ENCODE measurements around the gene VILL.

- TF ChIP-seq, protein P1, sequence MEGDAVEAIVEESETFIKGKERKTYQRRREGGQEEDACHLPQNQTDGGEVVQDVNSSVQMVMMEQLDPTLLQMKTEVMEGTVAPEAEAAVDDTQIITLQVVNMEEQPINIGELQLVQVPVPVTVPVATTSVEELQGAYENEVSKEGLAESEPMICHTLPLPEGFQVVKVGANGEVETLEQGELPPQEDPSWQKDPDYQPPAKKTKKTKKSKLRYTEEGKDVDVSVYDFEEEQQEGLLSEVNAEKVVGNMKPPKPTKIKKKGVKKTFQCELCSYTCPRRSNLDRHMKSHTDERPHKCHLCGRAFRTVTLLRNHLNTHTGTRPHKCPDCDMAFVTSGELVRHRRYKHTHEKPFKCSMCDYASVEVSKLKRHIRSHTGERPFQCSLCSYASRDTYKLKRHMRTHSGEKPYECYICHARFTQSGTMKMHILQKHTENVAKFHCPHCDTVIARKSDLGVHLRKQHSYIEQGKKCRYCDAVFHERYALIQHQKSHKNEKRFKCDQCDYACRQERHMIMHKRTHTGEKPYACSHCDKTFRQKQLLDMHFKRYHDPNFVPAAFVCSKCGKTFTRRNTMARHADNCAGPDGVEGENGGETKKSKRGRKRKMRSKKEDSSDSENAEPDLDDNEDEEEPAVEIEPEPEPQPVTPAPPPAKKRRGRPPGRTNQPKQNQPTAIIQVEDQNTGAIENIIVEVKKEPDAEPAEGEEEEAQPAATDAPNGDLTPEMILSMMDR (conservative IDR thresholded peaks at IDR 0.05 in 1 of 2, IDR thresholded peaks at IDR 0.05 in 1 of 2; ENCODE audit: extremely low read depth in 1 of 2, insufficient read depth in 1 of 2, low read depth in 1 of 2, low read length in 2 of 2): no peak
- TF ChIP-seq EZH2 (IDR thresholded peaks at IDR 0.05; ENCODE audit: borderline replicate concordance, low read length): no peak
These were observed 36.3 kb downstream of the VILL start for GRCh38 chr3:38026856-38027255.
